HG03139 (cell line): ENCODE results near the gene NT5DC4.
A peak's percentile ranks its signal among the peaks of the same experiment; 100 is the strongest.

Experiments
- ATAC-seq: cut with Tn5 transposase; IDR thresholded peaks from one replicate; pipeline ENCODE4 v1.9.1; 2021; ENCODE audit not compliant: unreplicated experiment

NT5DC4 gene

DNA sequence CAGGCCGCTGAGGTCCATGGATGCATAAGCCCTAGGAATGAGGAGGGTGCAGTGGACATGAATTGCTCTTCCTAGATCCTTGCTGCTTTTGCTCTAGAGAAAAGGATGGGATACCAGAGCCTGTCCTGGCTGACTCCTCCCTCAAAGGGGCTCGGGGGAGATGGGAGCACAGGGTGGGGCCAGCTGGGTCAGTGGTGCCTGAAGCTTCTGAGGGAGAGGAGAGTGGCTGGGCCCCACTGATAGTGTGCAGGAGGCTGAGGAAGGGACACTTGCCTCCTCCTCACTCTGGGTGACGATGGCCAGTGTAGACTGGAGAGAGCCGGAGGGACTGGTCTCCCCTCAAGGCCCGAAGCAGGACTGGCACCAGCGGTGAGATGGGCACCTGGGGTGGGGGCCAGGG, at the start of gene NT5DC4:
Gene NT5DC4 (plus strand): TSS at position 236 of the 400 bp plus-strand sequence. CDS start 60 bp downstream, at position 296.
- no peak for ATAC-seq

DNA sequence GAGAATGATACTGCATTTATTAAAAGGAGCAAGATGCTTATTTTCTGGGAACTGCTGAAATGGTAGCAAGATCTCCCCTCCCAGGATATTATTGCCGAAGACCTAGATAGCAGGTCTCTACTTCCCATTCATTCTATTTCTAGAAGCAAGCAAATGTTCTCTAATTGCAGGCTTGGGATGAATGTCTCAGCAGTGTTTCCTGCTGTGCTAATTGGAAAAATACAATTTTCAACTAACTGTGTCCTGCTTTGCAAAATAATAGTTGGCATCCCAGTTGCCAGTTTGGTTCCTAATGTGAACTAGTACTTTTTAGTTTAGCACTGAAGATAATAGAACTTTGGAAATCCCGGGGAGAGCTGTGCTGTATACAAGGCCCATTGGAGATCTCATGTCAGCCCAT, 49.0 kb upstream of the NT5DC4 start:
- ATAC-seq: no peak

DNA sequence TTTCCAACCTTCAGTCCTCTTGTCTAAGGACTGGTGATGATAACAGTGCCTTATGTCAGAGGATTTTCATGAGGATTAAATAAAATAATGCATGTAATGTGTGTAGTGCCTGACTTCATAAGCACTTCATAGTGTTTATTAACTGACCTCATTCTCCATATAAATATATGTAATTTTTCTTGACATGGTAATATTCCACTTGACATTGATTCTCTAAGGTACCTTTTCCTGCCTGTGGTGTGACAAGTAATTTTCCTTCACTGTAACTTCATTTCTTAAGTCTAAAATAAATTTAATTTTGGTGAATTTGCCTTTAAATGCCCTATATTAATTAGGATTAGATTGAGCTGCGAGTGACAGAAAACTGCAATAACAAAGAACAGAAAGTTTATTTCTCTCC, 47.8 kb upstream of the NT5DC4 start:
- no peak for ATAC-seq

DNA sequence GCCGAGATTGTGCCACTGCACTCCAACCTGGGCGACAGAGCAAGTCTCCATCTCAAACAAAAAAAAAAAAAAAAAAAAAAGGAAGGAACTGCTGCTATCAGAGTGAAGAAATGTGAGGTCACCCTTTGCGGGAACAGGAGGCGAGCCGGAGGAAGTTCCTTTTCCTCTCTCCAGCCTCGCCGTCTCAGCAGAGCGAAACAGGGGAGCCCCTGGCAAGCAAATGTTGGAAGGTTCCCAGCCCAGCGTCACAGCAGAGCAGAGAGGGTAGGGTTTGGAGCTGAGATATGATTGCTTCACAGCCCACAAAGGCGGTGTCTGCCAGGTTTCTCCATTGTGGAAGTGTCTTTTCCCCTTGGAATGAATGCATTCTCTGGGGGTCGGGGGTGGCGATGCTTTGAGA, 46.6 kb upstream of the NT5DC4 start:
- ATAC-seq: no peak

GRCh38 chr2:112679484-112679883, 41.3 kb upstream of the NT5DC4 start:
- no peak for ATAC-seq

GRCh38 chr2:112680666-112681101, 40.1 kb upstream of the NT5DC4 start:
- no peak for ATAC-seq

DNA sequence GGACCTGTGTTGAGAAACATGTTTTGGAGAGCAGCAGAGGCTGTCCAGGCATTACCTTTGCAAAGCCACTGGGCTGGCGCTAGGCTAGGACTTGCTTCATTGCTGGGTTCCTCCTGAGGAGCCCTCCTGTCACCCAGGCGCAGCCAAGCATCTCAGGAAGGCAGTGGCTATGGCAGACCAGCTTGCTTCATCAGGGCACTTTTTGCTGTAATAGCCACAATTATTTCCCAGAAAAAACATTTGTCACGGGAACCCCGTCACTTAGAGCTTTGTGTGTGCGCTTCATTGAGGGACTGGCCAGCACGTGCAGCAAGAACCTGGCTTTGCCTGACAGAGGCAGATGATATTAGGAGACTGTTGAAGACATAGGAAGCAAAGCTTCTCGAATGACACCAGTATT, 38.7 kb upstream of the NT5DC4 start:
- ATAC-seq: no peak

- no peak for ATAC-seq
These were observed 37.0 kb upstream of the NT5DC4 start for GRCh38 chr2:112683550-112684414.

GRCh38 chr2:112684415-112684775, 36.4 kb upstream of the NT5DC4 start:
- no peak for ATAC-seq

DNA sequence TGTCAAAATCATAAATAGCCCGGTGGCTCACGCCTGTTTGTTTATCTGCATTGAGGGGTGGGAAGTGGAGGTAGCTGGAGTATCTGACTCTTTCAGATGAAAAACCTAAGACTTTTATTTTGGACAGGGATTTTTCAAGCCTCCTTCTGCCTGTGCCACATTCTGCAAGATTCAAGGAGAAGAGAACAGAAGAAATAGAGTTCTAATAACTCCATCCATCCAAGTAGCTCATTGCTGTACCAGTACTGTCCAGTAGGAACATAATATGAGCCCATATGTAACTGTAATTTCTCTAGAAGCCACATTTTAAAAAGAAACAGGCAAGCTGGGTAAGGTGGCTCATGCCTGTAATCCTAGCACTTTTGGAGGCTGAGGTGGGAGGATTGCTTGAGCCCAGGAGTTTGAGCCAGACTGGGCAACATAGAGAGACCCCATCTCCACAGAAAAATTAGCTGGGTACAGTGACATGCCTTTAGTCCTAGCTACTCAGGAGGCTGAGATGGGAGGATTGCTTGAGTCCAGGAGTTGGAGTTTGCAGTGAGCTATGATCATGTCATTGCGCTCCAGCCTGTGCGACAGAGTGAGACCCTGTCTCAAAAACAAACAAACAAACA, 35.4 kb upstream of the NT5DC4 start:
- no peak for ATAC-seq

- no peak for ATAC-seq
These were observed 34.2 kb upstream of the NT5DC4 start for GRCh38 chr2:112686348-112687217.

DNA sequence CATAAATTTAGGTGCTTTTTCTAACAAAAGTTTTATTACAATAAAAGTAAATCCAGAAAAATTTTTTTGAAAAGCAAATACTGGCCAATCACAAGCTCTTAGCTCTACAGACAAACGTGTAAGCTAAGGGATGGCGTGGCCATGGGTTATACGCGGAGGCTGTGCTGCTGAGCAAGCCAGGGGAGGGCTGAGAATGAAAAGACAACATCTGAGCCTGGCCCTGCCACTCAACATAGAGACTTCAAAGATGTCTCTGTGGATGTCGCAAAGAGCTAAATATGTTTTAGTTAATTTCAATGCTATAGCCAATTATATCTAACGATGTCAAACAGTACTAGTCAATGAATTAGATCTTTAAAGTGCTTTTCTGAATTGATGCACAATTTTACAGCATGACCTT, 33.3 kb upstream of the NT5DC4 start:
- no peak for ATAC-seq

GRCh38 chr2:112688086-112688880, 32.5 kb upstream of the NT5DC4 start:
- no peak for ATAC-seq

- no peak for ATAC-seq
These were observed 29.9 kb upstream of the NT5DC4 start for GRCh38 chr2:112690853-112691401.

- ATAC-seq: no peak
These were observed 28.9 kb upstream of the NT5DC4 start for GRCh38 chr2:112691881-112692281.

GRCh38 chr2:112692495-112692911, 28.3 kb upstream of the NT5DC4 start:
- peak; percentile 77 for ATAC-seq

- no peak for ATAC-seq
These were observed 27.9 kb upstream of the NT5DC4 start for GRCh38 chr2:112692918-112693317.

- ATAC-seq: no peak
These were observed 27.2 kb upstream of the NT5DC4 start for GRCh38 chr2:112693596-112693995.

GRCh38 chr2:112694182-112694581, 26.6 kb upstream of the NT5DC4 start:
- no peak for ATAC-seq

- ATAC-seq: no peak
These were observed 21.8 kb upstream of the NT5DC4 start for GRCh38 chr2:112698834-112699515.
